NCI-H2081 (cell line): ENCODE measurements around the gene MTA3.

Experiments
- DNase-seq, 2 experiments: peaks; one replicate each; lab custom pipeline; 2025; lab: John Stamatoyannopoulos, UW

Gene MTA3

DNA sequence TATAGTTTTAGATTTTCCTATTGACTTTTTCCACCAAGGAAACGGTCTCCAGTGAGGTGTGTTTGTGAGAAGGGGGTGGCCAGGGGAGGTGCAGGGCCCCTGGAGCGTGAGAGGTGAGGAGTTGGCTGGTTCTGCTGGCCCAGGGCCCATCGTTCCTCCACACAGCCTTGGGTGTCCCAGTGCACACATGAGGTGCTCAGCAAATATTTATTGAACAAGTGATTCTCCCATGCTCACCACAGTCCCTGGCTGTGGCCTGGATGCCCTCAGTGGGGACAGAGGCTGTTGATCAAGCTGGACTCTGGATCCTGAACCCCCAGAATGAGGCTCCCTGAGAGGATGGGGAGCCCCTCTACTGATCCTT lies 219.0 kb downstream of the MTA3 start:
- DNase-seq = no peak

DNA sequence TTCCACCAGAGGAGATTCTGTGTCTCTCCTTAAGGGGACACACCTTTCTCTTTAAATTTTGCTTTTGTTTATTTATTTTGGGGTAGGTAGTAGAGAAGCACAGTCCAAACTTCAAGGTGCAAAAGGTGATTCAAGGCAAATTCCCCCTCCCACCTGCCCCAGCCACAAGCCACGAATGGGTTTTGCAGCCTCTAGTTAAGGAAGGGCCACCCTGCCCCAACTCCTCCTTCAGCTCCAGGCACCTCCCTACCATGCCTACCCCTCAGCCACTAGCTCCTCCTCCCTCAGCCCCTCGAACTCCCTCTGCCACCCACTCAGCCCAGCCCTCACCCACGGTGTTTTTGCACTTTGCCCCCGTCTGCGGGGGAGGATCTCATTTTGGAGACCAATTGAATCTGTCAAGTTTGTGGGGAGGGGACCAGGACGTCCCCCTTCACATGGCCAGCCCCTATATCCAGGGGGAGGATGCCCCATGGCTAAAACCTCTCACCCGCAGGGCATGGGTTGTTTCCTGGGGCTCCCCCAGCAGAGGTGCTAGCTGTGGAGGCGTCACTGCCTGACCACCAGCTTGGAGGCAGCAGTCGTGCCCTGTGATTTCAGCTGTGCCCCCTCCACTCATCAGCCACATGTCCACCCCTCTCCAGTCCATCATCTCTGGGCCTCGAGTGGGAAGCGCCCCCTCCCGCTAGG lies 219.5 kb downstream of the MTA3 start:
- DNase-seq = no peak

DNA sequence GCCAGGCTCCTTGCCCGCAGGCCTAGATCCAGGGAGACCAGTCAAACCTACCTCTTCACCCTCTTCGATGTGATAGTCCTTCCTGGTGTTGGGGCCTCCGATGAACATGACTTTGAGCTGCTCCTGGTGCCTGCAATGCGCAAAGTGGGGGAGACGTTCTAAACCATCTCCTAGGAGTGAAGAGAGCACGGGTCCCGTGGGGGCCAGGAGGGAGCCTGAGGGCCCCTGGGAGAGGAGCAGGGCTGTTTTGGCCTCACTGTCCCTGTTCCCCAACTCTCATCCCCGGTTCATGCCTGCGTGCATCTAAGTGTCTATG lies 220.0 kb downstream of the MTA3 start:
- DNase-seq = no peak

DNA sequence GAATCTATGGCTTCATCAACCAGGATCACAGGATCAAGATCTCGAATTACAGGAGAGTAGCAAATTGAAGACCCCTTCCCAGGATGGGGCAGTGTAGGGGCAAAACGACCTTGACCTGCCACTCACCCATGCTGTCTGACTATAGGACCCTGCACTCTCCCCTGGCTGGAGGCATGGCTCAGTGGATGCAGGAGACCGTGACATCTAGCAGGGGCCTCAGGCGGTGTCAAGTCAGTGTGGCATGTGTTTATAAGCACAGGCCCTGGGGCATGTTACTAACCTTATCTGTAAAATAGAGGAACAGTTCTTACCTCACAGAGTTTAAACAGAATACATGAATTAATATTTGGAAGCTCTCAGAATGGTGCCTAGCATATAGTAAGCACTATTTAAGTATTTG lies 220.4 kb downstream of the MTA3 start:
- no peak for DNase-seq

DNA sequence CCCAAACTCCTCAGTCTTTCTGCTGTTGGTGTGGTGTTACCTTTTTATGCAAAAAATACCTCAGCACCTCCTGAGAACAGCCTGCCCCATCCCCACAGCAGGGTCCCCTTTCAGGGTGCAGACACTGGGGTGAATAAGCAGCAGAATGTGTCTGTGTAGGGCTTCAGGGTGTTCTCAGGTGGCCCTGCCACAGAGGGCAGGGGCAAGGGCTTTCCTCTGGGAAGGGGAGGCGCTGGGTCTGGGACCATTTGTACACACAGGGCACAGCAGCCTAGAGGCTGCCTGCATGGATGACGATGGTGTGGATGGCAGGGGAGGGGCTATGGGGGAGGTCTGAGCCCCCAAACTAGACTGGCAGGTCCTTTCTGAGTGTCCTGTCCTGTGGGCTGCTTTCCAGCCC lies 221.3 kb downstream of the MTA3 start:
- no peak for DNase-seq

DNA sequence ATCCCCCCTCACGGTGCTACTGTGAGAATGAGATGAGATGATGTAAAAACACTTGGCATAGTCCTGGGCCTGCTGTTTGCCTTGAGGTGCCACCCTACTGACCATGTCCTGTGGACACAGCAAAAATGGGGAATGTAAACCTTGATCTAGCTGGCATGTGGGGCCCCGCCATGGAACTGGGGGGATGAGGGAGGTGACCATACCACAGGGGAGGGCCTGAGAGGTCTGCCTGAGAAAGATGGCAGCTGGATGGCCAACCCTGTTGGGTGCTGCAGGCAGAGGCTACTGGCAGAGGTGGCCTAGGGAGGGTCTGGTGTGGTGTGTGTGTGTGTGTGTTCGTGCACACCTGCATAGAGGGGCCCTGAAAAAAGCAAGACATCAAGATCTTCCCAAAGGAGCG lies 223.2 kb downstream of the MTA3 start:
- DNase-seq = no peak

DNA sequence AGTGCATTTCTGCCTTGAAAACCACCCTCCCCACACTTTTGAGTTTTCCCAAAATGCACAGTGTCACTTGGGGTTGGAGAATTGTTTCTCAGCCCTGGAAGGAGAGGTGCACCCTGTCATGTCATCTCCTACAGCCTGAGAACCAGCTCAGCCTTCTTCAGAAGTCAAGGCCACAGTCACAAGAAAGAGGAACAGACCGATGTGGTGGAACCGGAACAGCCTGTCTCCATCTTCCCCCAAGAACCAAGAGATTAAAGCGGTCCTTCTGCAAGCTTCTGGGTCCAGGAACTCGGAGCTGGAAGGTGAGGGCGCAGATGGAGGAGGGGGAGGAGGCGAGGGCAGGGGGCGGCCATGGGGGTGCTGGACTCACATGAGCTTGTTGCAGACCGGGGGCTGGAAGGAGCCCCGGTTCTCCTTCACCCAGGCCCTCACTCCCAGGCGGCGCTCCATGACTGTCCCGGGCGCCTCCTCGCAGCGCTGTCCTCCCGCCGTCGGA lies 223.7 kb downstream of the MTA3 start:
- no peak for DNase-seq

DNA sequence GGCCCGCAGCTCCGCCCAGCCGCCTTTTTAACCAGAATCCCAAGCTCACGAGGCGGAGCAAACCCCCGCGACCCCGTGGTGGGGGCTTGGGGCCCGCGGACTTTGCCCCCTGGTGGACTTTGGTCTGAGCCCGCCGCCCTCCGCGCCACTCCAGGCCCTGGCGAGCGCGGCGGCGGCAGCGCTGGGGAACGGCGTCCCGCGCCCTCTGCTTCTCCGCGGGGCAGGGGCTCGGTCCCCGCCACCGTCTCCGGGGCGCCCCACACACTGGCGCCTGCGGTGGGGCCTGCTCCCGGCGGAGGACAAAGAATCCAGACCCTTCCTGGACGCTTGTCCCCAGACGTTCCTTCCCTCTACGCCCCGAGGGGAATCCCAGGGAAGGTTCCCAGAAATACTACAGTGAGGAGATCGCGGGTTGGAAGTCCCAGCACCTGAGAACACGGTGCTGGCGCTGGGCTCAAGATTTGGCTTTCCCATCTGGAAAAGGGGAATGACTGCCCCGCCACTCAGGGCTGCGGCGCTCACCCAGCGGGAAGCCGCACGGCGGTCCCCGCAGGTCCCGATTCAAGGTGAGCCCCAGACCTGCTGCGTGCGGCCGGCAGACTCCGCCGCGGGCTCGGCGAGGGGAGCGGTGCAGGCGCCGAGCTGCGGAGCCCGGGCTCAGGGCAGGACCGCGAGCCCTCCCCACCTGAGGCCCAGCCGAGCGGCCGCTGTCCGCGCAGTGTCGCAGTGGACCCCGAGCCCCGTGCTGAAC lies 224.3 kb downstream of the MTA3 start, which contains the start of gene HAAO:
HAAO (minus strand) TSS at position 1 of the 751 bp plus-strand sequence. CDS start 47 bp downstream, outside the sequence.
- DNase-seq = no peak

DNA sequence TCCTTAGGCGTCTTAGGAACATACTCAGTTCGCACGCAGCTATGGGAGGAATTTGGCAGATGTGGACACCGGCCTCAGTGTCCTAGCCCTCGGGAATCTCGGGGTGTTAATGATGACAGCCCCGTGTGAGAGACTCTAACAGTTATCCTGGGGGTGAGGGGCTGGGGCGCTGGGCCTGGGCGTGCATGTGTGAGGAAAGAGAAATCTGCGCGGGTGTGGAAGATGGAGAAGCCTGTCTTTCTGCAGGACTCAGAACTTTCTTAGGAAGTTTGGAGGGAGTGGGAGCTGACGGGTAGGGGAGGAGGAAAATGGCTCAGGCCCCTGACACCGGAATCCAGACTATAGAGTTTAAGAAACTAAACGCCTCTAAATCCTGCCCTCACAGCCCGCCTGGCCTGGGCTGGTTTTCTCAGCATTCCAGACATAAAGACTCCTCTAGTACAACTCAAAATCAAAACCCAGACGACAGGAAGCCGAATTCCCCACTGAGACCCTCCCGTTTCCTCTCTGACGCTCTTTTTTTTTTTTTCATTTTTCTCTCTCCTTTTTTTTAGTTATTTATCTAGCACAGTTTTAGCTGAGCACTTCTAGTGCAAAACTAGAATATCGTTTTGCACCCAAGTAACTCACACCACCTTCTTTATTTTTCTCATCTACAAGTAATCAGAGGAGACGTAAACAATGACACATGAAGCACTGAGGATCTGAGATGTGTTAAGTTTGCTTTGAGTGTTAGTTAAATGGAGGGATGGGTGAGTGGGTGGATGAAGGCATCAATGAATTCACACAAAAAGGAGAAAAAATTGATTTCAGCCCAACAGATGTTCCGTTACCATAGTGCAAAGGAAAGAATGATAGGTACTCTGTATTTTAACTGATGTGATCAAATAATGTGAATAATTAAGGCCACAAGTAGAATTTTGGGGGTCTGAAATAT lies 225.2 kb downstream of the MTA3 start:
- no peak for DNase-seq

DNA sequence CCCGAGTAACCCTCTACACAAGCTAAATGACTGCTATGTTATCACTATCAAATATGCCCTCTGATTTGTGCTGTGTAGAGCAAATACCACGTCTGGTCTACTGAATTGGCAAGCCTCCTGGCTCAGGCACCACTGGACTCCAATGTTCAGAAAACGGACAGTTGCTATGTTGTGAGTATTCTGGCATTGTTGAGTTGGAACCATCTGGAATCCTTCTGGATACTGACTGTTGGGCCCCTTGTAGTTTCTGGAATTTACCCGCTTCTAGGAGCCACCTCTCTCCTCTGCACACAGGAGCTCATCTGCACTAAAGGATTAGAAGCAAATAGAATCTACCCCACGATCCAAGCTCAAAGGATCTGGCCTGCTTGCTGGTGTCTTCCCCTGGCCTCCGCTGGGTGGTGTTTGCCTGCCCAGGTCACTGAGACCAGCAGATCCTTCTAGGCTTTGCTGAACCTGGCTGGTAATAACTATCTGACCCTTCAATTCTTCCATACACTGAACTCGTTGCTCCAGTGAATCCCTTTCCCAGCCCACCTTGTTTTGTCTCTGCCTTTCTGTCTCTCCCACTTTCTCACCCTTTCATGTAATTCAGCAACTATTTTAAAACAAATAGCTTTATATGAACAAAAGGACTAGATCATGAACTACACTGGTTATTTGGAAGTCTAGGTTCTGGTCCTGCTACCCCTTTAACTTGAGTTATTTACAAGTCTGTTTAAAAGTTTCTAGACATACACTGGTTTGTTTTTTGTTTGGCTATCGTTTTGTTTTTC lies 226.0 kb downstream of the MTA3 start:
- no peak for DNase-seq

DNA sequence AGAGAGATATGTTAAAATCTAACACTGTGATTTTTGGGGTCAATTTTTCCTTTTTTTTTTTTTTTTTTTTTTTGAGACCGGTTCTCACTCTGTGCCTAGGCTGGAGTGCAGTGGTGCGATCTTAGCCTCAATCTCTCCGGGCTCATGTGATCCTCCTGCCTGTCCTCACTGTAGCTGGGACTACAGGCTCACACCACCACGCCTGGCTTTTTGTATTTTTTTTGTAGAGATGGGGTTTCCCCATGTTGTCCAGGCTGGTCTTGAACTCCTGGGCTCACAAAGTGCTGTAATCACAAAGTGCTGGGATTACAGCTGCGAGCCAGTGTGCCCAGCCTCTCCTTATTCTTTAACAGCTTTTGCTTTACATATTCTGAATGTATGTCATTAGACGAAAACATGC lies 226.8 kb downstream of the MTA3 start:
- DNase-seq = no peak

DNA sequence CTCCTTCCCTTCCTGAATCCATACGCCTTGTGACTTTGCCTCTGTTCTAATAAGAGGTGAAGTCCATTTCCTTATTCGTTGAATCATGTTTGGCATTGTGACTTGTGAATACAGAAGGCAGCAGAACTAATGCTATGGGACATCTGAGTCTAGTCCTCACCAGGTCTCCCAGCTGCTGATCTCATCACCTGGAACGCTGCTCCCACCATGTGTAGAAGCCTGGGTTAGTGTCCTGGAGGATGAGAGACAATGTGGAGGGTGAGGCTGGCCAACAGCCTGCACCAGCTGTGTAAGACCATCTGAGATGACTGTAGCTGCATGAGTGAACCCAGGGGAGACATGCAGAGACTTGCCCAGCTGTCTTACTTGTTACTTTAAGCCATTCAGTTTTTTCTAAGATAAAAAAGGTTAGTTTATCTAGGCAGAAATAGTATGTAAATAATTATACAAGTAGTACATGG lies 227.4 kb downstream of the MTA3 start:
- no peak for DNase-seq

DNA sequence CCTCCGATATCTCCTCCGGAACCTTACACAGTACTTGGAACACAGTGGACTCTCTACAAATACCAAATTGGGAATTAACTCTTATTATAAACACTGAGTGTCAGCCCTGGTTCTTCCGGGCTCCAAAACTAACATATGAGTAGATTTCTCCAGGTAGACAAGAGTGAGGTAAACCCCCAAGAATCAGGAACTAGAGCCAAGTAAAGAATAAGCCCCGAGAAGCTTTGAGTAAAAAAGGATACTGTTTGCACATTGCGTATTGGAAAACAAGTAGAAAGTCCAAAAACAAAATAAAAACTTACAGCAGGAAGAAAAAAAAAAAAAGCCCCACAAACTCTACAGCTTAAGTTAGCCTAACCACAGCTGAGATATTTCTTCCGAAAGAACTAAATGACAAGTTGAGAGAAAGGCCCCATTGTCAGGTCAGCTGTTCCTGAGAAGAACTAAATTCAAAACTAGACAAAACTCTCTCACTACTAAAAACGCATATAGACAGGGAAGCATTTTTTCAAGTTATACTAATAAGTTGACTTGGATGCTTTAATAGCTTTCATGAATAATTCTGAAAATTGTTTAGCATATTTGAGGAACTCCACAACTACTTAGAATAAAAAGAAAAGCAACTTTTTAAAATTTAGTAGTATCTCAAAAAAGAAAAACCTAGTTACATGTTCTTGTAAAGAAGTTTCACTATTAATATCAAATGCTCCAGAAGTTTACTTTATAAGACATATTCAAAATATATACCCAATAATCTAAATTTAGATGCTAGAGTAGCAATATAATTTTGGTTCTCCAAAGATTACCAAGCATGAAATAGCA lies 228.2 kb downstream of the MTA3 start:
- no peak for DNase-seq

DNA sequence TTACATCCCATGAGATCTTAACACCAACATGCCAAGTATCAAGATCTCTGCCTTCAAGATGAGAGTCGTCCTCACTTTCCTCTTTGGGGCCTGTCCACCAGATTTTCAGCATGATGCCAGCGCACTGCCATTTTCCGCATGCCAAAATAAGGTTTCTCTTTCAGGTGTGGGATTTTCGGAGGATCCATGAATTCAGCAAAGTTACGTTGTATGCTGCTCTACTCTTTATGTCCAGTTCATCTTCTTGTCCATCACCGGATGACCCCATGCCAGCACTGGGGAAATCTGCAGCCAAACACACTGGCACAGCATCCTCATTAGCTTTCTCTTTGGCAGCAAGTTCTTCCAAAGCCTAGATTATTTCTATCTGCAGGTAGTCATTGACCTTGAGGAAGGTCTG lies 228.8 kb downstream of the MTA3 start:
- DNase-seq = no peak

DNA sequence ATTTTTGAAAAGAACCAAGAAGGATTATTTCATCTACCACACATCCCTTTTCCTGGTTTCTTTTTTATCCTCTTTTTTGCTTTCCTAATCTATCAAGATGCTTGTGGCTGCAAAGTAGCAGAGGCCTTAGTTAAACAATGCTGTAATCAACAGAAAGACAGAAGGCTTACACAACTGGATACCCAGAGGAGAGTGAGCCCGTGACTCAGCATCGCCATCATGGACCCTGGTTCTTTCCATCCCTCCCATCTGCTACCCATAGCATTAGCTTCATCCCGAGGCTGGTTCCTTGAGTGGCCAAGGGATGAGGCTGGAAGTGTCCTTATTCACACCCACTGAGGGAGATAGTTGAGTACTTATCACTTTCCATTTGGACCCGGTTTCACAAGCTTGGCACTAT lies 231.4 kb downstream of the MTA3 start:
- no peak for DNase-seq

DNA sequence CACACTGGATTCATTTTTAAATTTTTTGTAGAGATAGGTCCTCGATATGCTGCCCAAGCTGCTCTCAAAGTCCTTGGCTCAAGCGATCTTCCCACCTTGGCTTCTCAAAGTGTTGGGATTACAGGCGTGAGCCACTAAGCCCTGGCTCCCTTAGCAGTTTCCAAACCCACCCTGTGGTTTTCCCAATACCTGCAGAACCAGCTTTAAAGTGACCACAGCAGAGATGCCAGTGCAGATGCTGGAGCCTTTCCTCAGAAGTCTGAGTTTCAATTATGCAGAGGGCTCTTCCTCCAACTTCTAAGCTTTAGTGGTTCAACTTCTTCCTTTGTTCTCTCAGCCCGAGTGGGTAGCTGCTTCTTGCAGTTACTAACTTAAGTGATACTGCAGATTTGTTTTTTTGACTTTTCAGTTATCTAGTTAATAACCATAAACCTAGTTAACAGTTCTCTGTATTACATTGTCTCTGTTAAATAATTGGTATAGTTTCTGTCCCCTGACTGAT lies 232.1 kb downstream of the MTA3 start:
- DNase-seq = no peak

DNA sequence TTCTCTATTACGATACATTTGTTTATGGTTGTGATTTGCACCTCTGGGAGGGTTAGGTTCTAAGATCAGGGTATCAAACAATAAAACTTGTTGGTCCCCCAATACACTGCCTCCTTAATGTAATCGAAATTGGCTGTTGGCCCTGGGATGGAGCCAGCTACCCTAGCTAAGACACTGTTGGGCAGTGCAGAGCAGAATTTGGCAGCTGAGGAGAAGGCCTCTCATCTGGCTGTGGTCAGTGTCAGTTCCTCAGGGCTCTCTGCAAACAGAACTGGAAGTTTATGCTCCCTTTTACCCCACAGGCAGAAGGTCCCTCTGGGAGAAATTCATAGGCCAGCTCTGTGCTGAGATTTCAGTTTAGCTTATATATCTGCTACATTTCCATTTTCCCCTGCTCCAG lies 232.5 kb downstream of the MTA3 start:
- no peak for DNase-seq

DNA sequence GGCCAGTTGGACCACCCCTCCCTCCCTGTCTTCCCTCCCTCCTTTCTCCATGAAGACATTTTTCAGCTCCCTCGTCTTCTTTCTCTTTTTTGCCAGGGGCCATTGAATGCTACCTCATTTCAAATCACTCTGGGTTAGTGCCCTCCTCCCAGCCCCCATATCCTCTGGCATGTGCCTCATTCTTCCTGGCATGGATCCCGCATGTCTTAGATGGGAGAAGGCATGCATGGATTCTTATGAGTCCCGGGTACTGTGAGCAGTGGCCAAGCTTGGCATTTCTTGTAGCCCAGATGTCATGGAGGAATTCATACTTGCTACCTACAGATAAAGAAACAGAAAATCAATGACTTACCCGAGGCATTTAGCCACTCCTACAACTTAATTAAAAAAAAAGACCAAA lies 232.9 kb downstream of the MTA3 start:
- DNase-seq = no peak

DNA sequence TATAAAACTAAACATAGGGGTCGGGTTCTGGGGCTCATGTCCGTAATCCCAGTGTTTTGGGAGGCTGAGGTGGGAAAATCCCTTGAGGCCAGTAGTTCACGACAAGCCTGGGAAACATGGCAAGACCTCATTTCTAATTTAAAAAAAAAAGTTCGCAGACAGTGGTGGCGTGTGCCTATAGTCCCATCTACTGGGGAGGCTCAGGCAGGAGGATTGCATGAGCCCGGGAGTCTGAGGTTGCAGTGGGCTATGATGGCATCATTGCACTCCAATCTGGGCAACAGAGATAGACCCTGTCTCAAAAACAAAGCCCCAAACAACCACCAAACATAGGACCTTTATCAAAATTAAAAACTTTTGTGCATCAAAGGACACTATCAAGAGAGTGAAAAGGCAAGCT lies 233.7 kb downstream of the MTA3 start:
- no peak for DNase-seq

DNA sequence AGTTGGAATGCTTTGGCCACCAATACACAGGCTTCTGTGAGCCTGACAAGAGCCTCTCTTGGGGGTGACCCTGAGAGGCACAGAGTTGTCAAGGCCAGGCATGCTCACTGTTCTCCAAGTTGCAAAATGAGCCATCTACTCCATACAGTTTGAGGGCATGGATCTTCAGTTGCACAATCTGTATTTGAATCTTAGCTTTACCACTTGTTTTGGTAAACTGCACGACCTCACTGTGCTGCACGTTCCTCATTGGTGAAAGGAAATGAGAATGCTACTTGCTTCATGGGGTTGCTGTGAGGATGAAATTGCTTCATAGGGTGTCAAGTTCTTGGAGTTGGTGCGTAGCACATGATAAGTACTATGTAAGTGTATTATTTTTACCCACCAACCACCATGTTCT lies 235.9 kb downstream of the MTA3 start:
- no peak for DNase-seq

DNA sequence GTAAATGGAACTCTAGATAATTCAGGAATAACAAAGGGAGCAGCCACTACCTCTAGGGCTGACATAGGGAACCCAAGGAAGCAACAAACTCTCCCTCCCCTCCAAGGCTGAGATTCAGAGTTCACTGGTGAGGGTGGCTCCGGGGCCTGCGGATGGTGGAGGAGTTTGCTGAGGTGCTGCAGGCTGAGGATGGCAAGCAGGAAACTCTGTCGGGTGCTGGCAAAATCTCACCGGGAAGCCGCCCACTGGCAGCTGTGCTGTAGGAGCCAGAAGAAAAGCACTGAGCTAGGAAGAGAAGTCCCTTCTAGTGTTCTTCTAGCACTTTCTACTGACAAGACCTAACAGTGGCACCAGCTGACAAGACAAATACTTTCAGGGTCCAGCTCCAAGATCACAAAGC lies 236.5 kb downstream of the MTA3 start:
- DNase-seq = no peak
